Placental pericyte (primary cell): ENCODE measurements around the gene UBA3. TPM values are rescaled to one million over a fixed set of nuclear protein-coding genes. Genes with fewer than 3 reads are reported as not detected.

Experiments
- small RNA-seq: library from RNA; depleted of rRNA; stranded (forward); fragments of <200 nt; gene quantifications from one replicate; pipeline ENCODE3, GENCODE V24; 2012; ENCODE audit warnings: low replicate concordance
- total RNA-seq: library from RNA; depleted of rRNA; stranded (reverse); fragments of >200 nt; gene quantifications from 2 replicates; pipeline ENCODE4 v1.2.3, GENCODE V29; 2012

UBA3 gene
- total RNA-seq, result 40.3 and 69.6 TPM in 2 replicates

GRCh38 chr3:69080233-69080920 is at the start of gene UBA3:
TSS of gene UBA3 (minus strand) at chr3:69080365. CDS start at chr3:69080353, 12 bp downstream.

GRCh38 chr3:69122403-69122802 is 42.2 kb upstream of the UBA3 start, which contains the start of gene LMOD3:
TSS of gene LMOD3 (minus strand) at chr3:69122595. CDS start at chr3:69122386, 209 bp downstream.

GRCh38 chr3:69084326-69085167 is 4.4 kb upstream of the UBA3 start, which contains the start of gene ARL6IP5:
TSS of gene ARL6IP5 (plus strand) at chr3:69084937. CDS start at chr3:69085048, 111 bp downstream.

GRCh38 chr3:69051756-69052471 is 28.3 kb downstream of the UBA3 start, which contains the start of gene TMF1:
TSS of gene TMF1 (minus strand) at chr3:69052333. CDS start at chr3:69052086, 247 bp downstream.

GRCh38 chr3:69013253-69014021 is 66.7 kb downstream of the UBA3 start, which contains the start of gene EOGT:
TSS of gene EOGT (minus strand) at chr3:69013684. CDS start at chr3:69009846, 3,838 bp downstream.

Small RNA genes lying within 50 kb of the gene (small RNA-seq; reads per million reads assigned to genes)
- gene MIR3136, result 0.68 reads per million, percentile 30 among the genes with 10 or more reads in this experiment

Other genes with a start within 250 kb of the UBA3 start
- gene TAFA4, start 147.8 kb downstream of the UBA3 start, total RNA-seq, result not detected in 2 replicates
- 16.2 and 52.8 TPM in 2 replicates for gene EOGT, start 66.7 kb downstream of the UBA3 start, total RNA-seq
- gene TMF1, start 28.0 kb downstream of the UBA3 start, total RNA-seq, result 47.7 and 49.0 TPM in 2 replicates
- 49.5 and 78.6 TPM in 2 replicates for gene ARL6IP5, start 4.6 kb upstream of the UBA3 start, total RNA-seq
- gene LMOD3, start 42.2 kb upstream of the UBA3 start, total RNA-seq, result not detected in 2 replicates